NCI-H345 treated with DMSO at 0.1 percent for 48 hours (cell line): Measurements from ENCODE around the gene SEL1L3.

Experiments used
- DNase-seq: peaks from one replicate; lab custom pipeline; 2025; ENCODE audit not compliant: unreplicated experiment; lab: John Stamatoyannopoulos, UW

SEL1L3 gene

DNA sequence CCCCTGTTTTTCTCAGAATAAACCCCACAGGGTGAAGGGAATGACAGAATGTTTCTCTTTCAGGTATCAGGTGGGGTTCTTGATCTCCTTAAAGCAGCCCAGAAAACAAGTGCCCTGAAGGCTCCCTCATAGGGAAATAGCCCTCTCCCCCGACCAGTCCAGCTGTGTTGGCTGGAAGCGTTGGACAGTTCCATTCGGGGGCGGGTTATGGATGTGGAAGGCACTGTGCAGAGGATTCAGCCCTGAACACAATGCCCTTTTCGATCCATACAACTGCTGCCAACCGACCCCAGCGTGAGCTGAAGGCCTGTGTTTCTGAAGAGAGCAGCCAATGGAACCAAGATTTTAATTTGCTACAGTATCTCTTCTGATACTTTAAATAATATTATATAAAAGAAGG is 41.5 kb downstream of the SEL1L3 start:
- DNase-seq = no peak

DNA sequence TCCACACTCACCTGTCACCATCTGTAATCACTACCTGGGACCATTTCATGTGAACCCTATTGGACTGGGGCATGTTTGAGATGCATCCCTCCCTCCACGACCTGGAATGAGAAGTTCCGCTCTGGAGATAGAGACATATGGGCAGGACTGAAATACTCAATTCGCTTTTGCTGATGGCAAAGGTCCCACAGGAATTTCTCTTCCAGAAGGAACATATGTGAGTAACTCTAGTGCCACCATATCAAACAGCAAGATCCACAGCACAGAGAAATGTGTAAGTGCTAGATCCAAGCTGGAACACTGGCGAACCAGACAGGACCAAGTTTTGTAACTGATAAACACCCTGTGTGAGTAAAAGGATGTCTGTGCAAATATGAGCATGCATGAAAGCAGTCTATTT is 43.9 kb downstream of the SEL1L3 start:
- DNase-seq = no peak

DNA sequence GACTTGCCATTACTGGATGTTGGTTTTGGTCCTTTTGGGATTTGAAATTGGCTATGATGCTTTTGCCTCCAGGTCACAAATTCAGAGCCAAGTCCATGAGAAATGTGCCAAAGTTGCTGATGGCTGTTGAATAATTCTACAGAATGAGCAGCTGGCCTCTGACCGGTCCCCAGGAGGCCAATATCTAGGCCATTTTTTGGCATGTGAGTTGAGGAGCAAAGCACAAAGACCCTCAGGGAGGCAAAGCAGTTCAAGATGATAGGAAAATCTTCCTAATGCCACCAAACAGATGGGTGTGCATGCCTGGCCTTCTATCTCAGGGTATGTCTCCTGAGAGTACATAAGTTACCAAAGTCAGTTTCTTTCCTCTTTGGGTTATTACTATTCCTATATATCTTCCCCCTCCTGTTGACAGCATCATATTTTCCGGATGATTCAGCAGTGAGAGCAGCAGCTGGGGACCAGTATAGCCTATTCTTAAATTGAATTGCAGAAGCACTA is 44.4 kb downstream of the SEL1L3 start:
- DNase-seq = no peak

DNA sequence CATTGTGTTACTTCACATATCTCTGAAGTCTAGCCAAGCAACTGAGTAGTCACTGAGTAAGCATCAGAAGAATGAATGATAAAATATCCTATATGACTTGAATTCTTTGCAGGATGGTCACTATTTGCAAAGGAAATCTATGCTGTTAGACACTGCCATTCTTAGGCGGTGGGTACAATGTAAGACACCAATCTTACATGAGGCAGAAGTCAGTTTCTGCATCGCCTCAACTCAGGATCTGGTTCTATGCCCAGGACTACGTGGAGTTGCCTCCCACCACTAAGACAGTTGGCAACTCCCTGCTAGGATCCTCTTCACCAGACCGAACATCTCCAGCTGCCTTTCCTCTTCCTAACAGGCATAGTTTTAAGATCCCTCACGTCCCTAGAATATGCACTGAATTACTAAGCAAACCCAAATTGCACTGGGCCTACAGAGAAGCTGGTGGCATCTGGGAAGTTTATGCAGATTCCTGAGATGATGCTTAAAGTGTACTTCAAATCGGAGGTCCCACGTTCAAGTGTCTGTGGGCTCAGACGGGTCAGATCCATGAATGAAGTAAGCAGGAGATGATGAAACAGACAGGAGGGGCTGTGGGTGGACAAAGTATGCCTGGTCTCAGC is 45.6 kb downstream of the SEL1L3 start:
- DNase-seq = no peak

DNA sequence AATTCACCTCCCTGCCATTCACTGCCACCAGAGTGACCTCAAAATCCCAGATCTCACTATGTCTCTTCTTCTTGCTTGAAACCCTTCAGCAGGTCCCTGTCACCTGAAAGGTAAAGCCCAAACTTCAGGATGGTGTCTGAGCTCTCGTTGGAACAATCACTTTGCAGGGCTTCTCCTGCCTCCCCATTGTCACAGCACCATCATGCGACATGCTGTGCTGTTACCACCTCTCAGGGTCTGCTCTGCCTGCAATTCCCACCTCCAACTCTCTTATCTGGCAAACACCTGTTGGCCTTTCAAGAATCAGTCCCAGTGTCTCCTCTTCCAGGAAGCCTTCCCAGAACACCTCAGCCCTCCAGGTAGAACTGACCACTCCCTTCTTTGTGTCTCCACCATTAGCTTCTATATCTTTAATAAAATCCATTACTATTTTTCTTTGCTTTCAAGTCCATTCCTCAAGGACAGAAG is 46.2 kb downstream of the SEL1L3 start:
- no peak for DNase-seq

DNA sequence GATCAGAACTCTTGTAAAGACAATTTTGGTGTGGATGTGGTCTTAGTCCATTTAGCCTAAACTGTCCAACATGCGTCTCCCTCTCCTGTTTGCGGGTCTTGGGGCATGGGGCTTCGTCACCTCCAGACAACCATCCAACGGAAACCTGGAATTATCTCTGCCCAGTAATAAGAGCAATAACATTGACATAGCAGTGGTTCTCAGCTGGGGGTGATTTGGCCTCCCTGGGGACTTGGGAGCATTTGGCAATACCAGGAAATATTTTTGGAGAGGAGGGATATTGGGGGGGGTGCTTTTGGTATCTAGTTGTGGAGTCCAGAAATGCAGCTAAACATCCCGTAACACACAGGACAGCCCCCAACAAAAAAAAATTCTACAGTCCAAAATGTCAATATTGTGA is 47.2 kb downstream of the SEL1L3 start:
- no peak for DNase-seq

DNA sequence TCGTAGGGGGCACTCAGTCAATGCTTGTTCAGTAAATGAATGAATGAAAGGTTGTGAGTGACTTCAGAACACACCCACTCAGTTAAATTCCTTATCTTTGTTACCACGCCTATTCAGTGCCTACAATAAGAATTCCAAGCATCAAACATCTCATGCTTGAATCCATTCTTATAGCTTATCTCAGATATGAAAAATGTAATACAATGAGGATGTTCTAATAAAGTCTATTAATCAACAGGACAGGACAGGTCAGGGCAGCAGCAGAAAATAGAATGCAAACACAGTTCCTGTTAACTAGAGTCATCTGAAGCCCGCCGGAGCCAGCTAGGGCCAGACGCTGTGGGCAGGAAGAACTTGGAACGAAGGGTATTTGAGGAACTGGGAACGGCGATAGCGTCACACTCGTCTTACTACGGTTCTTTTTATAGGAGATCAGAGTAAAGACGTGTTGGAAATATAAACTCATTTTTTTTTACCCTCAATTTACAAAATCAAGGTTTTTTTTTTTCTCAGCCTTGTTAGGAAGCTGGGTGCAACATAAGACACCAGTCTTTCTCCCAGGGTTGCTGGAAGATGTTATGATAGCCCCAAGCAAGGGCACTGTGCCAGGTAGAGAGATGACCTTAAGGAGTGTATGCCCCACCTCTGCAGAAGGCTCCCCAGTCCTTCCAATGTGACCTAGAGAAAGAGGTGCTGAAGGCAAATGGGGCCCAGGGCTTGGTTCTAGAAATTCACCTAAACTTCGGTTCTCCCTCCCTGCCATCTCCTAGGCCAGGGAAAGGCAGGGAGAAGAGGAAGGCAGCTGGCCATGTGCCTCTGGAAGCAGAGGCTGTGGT is 48.3 kb downstream of the SEL1L3 start:
- no peak for DNase-seq

DNA sequence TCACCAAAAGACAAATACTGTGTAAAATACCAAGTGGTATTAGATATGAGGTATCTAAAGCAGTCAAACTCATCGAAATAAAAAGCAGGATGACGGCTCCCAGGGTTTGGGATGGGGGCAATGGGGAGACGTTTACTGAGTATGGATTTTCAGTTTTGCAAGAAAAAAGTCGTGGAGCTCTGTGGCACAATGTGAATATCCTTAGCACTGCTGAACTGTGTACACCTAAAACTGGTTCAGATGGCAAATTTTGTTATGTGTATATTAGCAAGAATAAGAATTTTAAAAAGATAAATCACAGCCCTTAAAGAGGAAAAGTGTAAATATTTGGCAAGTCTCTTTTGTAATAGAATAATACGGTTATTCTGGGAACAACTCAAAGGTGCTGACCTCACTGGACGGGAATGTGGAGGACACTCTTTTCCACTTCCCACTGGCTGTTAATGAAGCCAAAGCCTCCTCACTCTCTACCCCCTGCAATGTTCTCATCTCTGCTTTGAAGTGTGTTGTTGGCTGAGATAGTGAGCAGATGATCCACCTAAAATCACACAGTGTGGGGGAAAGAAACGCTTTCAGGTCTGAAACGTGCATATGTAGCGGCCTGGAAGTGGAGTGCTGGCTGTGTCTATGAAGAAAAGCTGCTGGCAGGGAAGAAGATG is 49.2 kb downstream of the SEL1L3 start:
- DNase-seq = no peak

DNA sequence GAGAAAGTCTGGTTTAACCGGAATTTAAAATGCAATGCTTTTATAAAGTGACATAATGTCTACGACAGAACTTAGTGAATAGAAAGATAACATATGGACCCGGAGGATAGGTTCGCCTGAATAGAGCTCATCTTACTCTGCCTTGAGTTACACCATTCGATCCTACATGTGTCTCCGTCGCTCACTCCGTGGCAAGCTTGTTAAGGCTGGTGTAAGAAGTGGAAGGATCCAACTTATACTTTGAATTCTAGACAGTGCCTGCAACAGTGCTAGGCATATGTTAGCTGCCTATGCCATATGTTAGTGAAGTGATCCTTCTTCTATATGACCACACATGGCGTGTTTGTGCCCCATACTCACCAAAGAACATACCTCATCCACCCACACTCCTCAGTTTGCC is 50.9 kb downstream of the SEL1L3 start:
- no peak for DNase-seq

DNA sequence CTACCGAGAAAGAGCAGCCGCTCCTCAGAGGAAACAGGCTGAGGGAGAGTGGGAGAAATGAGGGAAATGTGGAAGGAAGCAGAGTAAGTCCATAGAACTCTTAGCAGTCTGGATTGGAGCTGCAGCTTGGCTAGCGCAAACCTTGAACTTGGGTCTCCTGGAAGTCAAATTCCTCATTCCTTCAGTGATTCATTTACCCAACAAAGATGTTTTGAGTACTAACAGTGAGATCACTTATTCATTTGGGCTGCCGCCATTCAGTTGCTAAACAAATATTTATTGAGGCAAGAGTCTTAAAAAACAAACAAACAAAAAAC is 51.5 kb downstream of the SEL1L3 start:
- DNase-seq = no peak

DNA sequence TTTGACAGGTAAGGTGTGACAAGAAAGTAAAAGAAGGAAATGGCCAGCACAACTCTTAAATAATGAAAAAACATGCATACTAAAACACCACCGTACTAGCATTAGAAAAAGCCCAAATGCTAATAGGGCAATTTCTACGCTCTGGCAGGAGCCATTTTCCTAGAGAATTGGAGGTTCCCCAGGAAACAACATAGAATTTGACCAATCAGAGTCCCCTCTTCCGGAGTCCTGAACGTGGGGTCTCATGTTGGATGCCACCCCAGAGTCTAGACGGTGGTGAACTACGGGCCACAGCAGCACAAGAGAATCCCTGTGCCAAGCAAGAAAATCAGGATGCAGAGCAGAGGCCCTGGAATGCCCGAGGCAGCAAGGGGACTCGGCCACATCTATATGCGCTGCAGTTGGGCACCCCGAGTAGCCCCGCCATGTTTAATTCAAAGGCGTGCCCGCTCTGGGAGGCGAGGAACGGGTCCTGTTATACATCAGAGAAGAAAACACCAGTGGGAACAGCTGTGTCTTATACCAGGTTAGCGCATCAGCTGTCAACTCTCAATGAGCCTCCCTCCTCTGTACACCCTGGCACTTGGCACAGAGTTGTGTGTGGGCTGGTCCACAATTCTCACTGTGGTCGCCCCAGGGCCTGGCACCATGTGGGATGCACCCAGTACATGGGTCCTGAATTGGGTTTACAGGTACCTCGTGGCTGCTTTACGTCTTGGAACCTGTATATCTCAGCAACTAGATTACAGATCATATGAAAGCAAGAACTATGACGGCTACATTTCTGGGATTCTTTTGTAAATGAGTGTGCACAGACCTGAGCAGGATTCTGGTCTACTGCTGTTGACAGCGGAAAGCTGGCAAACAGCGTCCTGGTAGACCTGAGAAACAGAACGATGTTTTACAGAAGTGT is 52.1 kb downstream of the SEL1L3 start:
- no peak for DNase-seq

DNA sequence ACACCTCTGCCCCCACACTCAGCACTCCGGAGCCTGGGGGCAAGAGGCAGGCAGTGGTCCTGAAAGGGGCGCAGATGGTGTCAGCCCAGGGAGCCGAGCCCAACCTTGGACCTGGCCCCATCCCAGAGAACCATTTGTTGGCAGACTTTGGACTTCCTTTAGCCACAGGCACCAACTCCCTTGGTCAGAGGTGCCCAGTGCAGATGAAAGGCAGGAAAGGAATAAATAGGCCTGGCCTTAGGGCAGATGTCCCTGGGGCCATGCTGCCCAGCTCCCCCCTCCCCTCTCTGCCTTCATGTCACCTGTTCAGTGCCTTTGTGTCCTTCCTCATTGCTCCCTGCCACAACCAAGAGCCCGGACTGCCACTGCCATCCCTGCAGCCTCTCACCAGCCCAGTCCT is 52.8 kb downstream of the SEL1L3 start:
- no peak for DNase-seq

DNA sequence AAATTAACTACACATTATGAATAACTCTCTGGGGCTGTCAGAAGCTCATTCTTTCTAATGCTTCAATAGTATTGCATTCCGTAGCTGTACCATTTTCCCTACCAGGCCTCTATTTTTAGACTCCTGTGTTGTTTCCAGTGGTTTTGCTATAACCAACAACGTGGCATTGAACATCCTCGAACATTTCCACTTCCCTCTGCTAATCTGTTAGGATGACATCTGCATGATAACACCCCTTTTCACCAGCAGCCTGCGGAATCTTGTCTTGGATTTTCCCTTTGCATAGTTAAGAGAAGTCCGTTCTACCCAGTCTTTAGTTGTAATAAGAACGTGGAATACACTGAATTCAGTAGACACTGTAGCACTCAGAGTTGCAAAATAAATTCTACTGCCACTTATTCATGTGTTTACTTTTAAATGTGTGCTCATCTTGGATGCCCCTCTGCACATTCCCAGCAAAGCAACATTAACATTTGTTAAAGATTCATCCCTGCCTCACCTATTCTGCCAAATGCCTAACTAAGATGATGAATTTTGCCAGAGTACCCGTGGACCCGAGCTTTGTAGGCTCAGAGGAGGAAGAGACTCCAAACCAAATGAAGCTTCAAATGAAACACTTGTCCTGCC is 55.6 kb downstream of the SEL1L3 start:
- DNase-seq = no peak

DNA sequence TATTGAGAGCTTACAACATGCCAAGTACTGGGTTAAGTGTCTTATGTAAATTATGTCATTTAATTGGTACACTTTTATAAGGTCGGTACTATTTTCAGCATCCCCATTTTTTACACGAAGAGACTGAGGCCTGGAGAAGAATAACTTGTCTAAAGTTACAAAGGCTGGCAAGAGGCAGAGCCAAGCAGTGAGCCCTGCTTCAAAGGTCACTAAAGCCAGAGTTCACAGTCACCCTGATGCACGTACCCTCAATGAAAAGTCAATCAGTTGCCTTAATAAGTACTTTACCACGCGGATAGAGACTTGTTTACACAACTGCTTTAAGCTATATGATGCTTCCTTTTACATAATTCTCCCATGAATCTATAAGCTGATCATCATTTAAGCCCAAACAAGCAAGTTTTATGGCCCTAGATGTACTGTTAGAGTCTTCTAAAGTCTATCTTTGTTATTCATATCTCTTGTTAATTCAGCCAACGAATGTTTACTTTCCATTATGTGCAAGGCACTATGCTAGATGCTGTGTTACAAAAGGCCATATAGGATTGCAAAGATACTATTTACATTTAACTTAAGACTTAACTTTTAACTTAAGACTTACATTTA is 57.4 kb downstream of the SEL1L3 start:
- no peak for DNase-seq

DNA sequence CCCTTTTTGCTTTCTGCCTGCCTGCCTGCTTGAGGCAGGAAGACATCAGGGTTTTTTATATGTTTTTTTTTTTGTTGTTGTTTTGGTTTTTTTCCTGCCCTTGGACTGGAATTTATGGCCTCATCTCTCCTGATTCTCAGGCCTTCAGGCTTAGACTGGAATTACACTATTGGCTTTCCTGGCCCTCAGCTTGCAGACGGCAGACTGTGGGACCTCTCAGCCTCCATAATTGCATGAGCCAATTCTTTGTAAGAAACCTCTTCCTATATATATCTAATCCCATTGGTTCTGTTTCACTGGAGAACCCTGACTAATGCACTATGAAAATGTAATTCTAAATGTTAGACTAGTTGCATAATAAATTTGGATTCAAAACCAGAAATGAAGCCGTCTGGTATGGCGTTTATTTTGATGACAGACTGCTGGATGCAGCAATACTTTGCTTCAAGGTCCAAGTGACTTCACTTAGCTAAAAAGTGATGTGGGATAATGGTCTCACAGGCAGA is 59.0 kb downstream of the SEL1L3 start:
- no peak for DNase-seq

DNA sequence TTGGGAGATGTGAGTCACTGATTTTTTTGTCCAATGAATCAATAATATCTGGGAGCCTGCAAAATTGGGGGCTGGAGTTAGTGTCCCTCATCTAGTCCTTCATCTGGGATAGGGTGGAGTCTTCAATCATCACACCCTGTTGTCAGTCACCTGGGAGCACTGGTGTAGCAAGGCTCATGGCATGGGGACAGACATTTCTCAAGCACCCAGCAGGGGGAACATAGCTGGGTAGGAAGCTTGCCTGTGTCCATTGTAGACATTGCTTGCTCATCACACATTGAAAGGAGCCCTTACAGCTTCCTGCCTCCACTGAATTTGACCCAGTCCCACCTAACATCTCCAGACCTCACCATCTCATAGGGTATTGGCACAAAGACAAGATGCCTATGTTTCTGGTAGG is 61.2 kb downstream of the SEL1L3 start:
- DNase-seq = no peak

DNA sequence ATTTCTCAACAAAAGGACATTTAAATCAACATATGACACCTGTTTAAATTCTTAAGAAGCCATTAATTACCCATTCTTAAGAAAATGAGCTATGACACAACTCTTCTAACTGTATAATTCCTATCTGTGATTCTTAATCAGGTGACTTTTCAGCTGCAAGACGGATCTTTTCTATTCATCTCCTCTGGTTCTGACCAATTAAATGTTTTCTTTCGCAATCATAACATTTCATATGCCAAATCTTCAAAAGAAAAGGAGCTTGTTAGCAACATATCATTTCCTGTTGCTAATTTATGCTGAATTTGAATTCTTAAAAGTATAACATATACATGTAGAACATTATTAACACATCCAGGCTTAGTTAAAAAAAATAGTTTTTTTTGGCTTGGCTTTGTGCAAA is 62.5 kb downstream of the SEL1L3 start:
- no peak for DNase-seq

DNA sequence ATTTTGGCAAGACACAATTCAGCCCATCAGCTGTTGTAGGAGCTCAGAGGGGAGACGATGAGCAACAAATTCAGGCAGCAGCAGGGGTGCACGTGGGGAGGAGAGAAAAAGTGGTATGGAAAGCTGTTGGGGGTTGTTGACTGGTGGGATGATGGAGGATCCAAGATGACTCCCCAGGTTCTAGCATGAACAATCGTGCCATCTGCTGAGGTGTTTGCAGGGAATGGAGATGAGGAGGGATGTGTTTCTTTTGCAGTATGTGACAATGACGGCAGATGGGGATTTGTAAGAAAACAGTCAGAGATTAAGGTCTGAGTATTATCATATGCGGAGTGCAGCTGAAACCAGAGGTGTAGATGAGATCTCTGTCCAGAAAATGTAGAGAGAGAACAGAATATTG is 63.3 kb downstream of the SEL1L3 start:
- no peak for DNase-seq

DNA sequence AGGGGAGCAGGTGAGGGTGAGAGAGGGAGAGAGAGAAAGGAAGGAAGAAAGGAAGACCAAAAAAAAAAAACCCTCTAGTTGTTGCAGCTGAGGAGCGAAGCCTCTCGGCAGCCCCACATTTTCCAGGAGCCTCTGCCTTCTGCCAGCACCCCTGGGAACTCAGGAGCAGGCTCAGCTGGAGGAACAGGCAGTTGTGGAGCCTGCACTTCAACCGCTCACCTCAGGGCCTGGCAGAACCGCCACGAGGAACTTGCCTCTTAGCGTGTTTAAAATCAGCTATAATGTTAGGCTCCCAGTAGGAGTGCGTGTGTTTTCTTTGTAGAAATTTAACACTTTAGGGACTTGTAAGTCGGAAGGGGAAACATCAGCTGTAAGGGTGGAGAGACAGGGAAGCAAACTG is 65.7 kb downstream of the SEL1L3 start:
- DNase-seq = no peak
